Measurements from ENCODE around the gene CLSTN2.

The CLSTN2 gene

DNA sequence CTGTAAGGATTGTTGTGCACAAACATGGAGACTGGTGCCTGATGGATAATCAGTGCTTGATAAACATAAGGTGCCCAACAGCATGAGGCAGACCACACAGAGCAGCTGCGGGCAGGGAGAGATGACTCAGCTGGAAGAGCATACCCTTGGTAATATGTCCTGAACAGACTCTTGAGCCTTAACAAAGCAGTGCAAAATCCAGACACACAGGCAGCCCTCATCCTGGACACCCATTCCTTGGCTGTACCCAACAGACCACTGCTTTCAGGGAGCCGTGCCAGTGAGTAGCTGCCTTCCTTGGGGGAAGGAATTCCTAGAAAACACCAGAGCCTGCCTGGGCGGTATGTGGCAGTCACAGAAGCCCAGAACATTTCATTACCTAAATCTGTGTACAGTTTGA, 156.2 kb downstream of the CLSTN2 start:
- no peak for DNase-seq (ENCODE audit: low read depth, low spot score)

DNA sequence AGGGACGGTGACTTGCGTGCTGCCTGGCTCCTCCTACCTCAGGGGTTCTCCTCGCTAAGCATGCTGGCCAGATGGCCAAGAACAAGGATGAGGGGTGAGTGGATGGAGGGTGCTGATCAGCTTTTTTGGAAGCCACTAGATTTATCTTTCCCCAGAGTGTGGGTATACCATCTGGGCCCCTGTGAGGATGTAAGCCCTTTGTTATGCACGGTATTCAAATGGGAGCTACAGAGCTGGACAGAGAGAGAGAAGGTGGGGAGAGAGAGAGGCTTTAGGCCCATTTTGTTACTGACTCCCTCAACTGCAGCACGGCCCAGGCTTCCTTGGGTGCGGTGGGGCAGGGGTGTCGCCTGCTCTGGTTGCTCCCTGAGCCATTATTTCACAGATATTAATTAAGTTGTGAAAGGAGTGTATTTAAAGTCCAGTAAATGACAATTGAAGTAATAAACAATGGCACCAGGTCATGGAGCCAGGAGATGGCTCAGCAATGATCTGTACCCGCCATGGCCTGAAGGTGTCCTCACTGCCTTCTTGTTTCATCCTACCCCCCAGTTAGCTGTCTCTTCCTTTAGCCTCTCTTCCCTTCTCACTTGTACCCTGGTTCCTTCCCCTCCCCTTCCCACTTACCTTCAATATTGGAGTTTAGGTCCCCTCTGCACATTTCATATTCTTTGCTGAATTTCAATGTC, 158.0 kb downstream of the CLSTN2 start:
- no peak for DNase-seq (ENCODE audit: low read depth, low spot score)

GRCh38 chr3:140093742-140094141, 158.8 kb downstream of the CLSTN2 start:
- DNase-seq (ENCODE audit: low read depth, low spot score), result no peak

- DNase-seq (ENCODE audit: low read depth, low spot score), result no peak
Measured at GRCh38 chr3:140094487-140094886, 159.5 kb downstream of the CLSTN2 start.

DNA sequence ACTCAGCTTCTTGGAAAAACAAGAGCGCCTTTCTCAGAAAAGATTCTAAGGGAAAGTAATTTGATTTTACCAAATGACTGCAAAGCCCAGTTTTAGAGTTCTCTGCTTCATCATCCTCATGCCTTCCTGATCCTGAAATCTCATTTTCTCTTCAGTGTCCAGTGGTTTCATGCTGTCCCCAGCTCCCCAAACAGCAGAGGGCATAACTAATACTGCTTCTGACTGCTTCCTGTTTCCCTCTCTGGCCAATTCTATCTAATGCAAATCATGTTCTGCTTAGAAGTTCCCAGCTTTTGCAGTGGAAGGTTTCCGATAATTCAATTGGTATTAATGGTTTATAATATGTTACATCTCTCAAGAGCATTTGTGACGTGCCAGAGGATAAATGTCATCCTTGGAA, 161.1 kb downstream of the CLSTN2 start:
- DNase-seq (ENCODE audit: low read depth, low spot score), result no peak

GRCh38 chr3:140097874-140098635, 163.1 kb downstream of the CLSTN2 start:
- no peak for DNase-seq (ENCODE audit: low read depth, low spot score)

DNA sequence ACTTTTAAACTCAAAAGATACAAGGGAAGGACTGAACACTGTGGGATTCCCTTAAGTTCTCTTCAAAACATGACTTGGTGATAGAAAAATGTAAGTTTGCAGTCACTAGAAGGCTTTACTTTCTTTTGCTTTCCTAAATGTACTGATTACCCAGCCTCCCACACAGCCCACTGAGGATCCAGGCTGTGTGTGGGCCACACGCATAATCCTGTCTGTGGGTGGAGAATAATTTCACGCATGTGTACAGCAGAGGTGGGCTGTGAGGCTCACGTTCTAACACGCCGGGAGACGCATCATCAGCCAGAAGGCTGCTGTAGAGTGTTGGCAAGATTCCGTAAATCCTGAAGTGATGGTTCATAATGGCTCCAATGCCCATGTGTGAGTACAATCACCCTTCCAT, 165.5 kb downstream of the CLSTN2 start:
- DNase-seq (ENCODE audit: low read depth, low spot score), result no peak

- DNase-seq (ENCODE audit: low read depth, low spot score), result no peak
Measured at GRCh38 chr3:140103166-140103565, 168.2 kb downstream of the CLSTN2 start.

DNA sequence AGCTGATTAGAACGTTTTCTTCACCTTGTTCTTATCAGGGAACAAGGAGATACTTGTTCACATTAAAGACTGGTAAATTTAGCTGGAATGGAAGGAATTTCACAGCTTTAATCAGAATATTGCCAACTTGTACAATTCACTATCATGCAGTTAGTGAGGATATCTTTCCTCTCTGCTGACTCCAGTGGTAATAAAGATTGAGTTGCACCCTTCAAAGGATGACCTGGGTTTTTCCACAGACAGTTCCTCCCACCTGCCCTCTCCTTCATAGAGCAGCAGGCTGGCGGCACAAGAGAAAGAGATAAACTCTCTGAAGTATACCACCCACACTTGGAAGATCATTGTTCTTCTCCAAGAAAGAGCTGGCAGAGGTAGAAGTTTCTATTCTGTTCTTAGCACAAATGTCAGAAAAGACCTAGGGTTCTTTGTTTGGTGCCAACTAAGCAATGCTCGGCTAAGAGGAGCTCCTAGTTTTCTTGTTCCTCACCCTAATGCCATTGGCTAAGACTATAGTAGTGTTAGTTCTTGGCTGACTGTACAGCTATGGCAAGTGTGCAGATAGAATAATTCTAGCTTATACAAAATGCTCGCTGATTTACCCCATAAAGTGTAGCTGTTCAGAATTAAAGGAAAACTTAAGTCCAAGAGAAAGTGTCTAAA, 169.1 kb downstream of the CLSTN2 start:
- no peak for DNase-seq (ENCODE audit: low read depth, low spot score)

DNA sequence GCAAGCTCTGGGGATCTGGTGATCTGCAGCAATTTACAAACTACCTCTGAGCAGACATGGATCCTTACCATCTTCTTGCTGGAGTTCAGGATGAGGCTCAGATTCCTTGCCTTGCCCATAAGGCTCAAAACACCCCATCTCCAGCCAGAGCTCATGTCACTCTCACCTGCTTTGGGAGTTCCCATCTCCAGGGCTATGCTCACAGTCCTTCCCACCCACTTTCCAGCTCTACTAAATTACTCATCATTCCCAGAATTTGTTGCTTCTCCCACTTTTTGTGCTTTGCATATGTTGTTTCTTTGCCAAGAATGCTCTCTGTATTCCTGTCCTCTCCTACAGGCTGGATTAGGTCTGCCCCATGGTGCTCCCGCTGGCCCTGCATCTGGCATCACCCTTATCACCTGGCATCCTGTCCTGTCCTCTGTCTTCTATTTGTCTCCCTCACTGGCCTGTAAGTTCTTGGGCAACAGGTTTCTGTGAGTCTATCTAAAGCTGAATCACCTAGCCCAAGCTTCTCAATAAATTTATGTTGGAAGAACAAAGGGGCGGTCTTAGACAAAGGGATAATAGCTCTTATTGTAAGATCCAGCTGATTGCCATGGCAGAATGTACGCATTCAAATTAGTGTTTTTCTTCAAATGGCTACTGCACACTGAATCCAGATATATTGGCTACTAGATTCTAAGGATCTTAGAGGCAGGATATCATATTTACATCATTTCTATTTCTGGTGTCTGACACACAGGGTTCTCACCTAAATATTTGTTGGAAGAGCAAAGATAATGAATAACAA, 179.2 kb downstream of the CLSTN2 start:
- no peak for DNase-seq (ENCODE audit: low read depth, low spot score)

GRCh38 chr3:140114789-140115080, 179.8 kb downstream of the CLSTN2 start:
- DNase-seq (ENCODE audit: low read depth, low spot score), result no peak

DNA sequence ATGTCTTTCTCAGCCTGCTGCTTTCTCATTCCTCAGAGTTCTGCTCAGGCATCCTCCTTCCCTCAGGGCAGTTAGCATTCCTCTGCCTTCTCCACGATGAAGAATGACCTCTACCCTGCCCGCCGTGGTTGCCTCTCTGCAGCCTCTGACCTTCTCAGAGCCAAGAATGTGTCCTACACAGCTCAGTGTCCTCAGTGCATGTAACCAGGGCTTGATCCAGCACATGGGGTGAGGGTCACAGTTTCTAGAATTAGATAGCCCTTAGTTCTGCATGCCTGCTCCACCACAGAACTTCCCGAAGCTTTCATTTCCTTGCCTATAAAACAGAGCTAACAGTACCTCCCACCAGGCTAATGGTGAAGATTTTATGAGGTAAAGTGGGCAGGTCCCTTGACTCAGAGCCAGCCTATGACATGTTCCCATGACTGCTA, 182.1 kb downstream of the CLSTN2 start:
- no peak for DNase-seq (ENCODE audit: low read depth, low spot score)

DNA sequence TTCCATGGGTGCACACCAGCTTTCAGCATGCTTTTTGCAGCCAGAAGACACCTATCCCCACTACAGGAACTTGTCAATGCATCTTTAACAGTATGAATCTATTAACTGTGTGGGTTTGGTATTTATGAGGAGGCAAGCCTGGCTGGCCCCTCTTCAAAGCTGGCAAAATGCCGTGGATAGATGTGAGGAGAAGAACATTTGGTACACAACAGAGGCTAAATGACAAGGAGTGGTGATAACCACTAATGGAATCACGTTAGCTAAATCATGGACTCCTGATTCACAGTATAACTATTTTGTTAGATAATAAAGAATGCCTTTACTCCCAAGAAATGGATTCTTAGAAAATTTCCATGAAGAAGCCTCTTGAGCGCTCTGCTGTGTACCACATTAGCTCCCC, 187.2 kb downstream of the CLSTN2 start:
- no peak for DNase-seq (ENCODE audit: low read depth, low spot score)

DNA sequence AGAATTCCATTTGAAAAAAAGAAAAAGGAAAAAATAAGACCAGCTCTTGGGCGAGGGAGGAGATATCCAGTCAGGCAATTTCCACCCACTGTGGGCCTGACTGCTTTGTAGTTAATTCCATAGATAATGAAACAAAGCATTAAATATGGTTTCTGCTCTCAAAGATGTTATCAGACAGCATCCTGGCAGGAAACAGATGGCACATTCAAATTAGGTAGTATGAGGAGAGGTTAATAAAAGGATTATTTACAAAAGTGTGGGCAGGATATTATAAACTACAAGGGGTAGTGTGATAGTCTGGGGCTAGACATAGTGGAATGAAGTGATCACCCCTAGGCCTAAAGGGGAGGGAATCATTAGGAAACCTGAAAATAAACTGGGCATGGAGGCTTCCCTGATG, 193.2 kb downstream of the CLSTN2 start:
- DNase-seq (ENCODE audit: low read depth, low spot score), result no peak

GRCh38 chr3:140128631-140129030, 193.6 kb downstream of the CLSTN2 start:
- no peak for DNase-seq (ENCODE audit: low read depth, low spot score)

- DNase-seq (ENCODE audit: low read depth, low spot score), result no peak
Measured at GRCh38 chr3:140129768-140130284, 194.8 kb downstream of the CLSTN2 start.

DNA sequence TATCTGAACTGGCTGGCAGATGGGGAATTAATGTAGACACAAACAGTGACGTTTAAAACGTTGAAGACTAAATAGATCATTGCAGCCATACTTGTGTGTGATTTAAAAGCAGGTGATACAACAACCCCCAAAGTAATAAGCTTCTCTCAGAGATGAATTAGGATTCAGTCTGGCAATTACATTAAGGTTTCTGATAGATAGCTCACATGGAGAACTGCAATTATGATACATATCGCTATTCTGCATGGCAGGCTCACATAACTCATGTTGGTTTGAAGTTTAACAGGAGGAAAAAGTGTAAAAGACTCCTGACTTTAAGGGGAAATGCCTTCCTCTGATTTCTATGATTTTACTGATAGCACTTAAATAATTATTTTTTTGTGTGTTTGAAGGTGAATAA, 196.9 kb downstream of the CLSTN2 start:
- no peak for DNase-seq (ENCODE audit: low read depth, low spot score)

GRCh38 chr3:140134231-140134965, 199.4 kb downstream of the CLSTN2 start:
- no peak for DNase-seq (ENCODE audit: low read depth, low spot score)

GRCh38 chr3:140135461-140135860, 200.5 kb downstream of the CLSTN2 start:
- no peak for DNase-seq (ENCODE audit: low read depth, low spot score)

DNA sequence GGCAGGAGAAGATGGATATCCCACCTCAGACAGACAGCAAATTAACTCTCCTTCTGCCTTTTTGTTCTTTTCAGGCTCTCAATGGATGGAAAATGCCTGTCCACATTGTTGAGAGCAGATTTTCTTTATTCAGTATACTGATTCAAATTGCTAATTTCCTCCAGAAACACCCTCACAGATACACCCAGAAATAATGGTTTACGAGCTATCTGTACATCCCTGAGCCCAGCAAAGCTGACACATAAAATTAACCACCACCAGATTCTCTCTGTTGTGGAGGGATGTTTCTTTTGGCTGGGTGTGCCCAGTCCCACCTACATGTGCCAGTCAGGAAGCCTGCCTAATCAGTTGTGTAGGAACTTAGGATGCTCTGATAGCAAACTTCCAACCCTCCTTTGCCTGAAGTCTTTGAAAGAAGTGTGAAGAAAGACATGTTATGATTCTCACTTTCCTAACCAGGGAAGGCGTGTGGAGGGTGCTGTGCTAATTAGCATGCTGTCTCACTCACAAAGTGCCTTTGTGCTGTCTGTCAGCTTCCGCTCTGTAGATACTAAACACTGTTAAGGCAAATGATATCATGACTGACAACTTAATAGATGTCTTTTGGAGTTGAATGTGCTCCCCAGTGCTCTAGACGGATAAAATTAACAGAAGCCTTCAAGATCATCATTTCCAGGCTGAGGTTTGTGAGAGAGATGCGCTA, 208.5 kb downstream of the CLSTN2 start:
- DNase-seq (ENCODE audit: low read depth, low spot score), result no peak

DNA sequence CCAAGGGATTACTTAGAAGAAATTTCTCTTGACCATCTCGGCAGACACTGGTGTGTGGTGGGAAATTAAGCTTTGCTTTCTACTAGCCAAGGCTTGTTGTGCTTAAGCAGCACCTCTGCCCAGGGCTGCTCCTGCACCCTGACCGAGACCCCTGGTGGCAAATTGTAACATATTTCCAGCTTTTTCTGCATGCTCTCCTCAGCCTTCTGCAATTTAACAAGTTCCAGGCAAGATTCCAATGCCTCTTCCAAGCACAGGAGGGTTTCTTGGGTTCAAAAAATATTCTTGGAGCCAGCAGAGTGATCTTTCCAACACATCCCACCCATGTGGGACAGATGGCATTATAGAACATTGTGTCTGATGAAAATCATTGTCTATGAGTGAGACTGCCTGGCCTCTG, 210.5 kb downstream of the CLSTN2 start:
- no peak for DNase-seq (ENCODE audit: low read depth, low spot score)
